CD4-positive, alpha-beta T cell treated with Interferon gamma for 1 hour (primary cell): ENCODE measurements around the gene PSAT1.
"Not testable (repeated sequence)": the region's sequence is repeated elsewhere in the genome, so short reads cannot be mapped to it uniquely, and the experiment has no call there.

ENCODE experiments used
- DNase-seq: peaks from one replicate; pipeline ENCODE4 v3.0.0-alpha.2; 2020

PSAT1 gene

GRCh38 chr9:78296893-78297671 is at the start of gene PSAT1:
Gene PSAT1, plus strand, starts transcription at chr9:78297125. Its CDS starts 86 bp downstream, at chr9:78297211.
- DNase-seq = peak; percentile 86

GRCh38 chr9:78248635-78249034 is 48.3 kb upstream of the PSAT1 start:
- no peak for DNase-seq

GRCh38 chr9:78249542-78249941 is 47.4 kb upstream of the PSAT1 start:
- DNase-seq = no peak

- DNase-seq = no peak
Measured at GRCh38 chr9:78252616-78253015, 44.3 kb upstream of the PSAT1 start.

- no peak for DNase-seq
Measured at GRCh38 chr9:78253285-78253684, 43.6 kb upstream of the PSAT1 start.

- no peak for DNase-seq
Measured at GRCh38 chr9:78261403-78262001, 35.4 kb upstream of the PSAT1 start.

- no peak for DNase-seq
Measured at GRCh38 chr9:78262655-78263054, 34.3 kb upstream of the PSAT1 start.

- no peak for DNase-seq
Measured at GRCh38 chr9:78267889-78268288, 29.0 kb upstream of the PSAT1 start.

GRCh38 chr9:78269784-78270183 is 27.1 kb upstream of the PSAT1 start:
- DNase-seq = no peak

- no peak for DNase-seq
Measured at GRCh38 chr9:78272307-78272706, 24.6 kb upstream of the PSAT1 start.

GRCh38 chr9:78273761-78274160 is 23.2 kb upstream of the PSAT1 start:
- DNase-seq = no peak

GRCh38 chr9:78278177-78278777 is 18.6 kb upstream of the PSAT1 start:
- no peak for DNase-seq

GRCh38 chr9:78278801-78279200 is 18.1 kb upstream of the PSAT1 start:
- DNase-seq = no peak

- DNase-seq = no peak
Measured at GRCh38 chr9:78280982-78281668, 15.8 kb upstream of the PSAT1 start.

GRCh38 chr9:78284181-78284580 is 12.7 kb upstream of the PSAT1 start:
- not testable (repeated sequence) for DNase-seq

- no peak for DNase-seq
Measured at GRCh38 chr9:78286125-78286524, 10.8 kb upstream of the PSAT1 start.

- no peak for DNase-seq
Measured at GRCh38 chr9:78286946-78287388, 10.0 kb upstream of the PSAT1 start.

- no peak for DNase-seq
Measured at GRCh38 chr9:78288214-78288892, 8.6 kb upstream of the PSAT1 start.

GRCh38 chr9:78289474-78289873 is 7.5 kb upstream of the PSAT1 start:
- no peak for DNase-seq

GRCh38 chr9:78291240-78291925 is 5.5 kb upstream of the PSAT1 start:
- DNase-seq = no peak

- DNase-seq = no peak
Measured at GRCh38 chr9:78292026-78292425, 4.9 kb upstream of the PSAT1 start.
